ENCODE measurements around the gene RNF125. TPM values are rescaled to one million over a fixed set of nuclear protein-coding genes. Genes with fewer than 3 reads are reported as not detected.

RNF125 gene
- total and polyA plus RNA-seq, 9 of the 15 experiments (the other 6 are each of a cell fraction or from before 2014, with no cell fraction given): 0.01 to 0.29 (median 0.07) TPM; not detected in 1

GRCh38 chr18:31996007-31996406, 22.6 kb upstream of the RNF125 start:
- intact Hi-C loops (cut with micrococcal nuclease): no loop called here
- TF ChIP-seq NEUROD1 (IDR thresholded peaks at IDR 0.05; ENCODE audit: borderline replicate concordance, low read depth, low read length, partially characterized antibody) (no peak), TAF9B (IDR thresholded peaks at IDR 0.05; ENCODE audit: partially characterized antibody) (no peak), TOE1 (IDR thresholded peaks at IDR 0.05; ENCODE audit: borderline replicate concordance) (no peak), TOE1 (CRISPR knock-in tag; IDR thresholded peaks at IDR 0.05; ENCODE audit: borderline replicate concordance, low read depth) (no peak), ZNF79 (CRISPR knock-in tag; IDR thresholded peaks at IDR 0.05; ENCODE audit: low read depth) (no peak), HDAC8 (tag; IDR thresholded peaks at IDR 0.05) (no peak), NR2C1 (IDR thresholded peaks at IDR 0.05) (no peak), NR2C1 (tag; IDR thresholded peaks at IDR 0.05) (no peak), AFF4 (CRISPR knock-in tag; IDR thresholded peaks at IDR 0.05) (no peak), RERE (CRISPR knock-in tag; IDR thresholded peaks at IDR 0.05; ENCODE audit: borderline replicate concordance) (no peak), ZNF766 (CRISPR knock-in tag; conservative IDR thresholded peaks at IDR 0.05) (no peak), PPARD (CRISPR knock-in tag; IDR thresholded peaks at IDR 0.05) (no peak)

More at GRCh38 chr18:31996007-31996406, 22.6 kb upstream of the RNF125 start:
- no peaks in the 10 kb centered on the region for H3K9me1 ChIP-seq (ENCODE audit: control insufficient read depth, insufficient read depth, low read length)
- H2AFZ ChIP-seq (ENCODE audit: low read depth, low read length): no peak overlapping the region
- no peak overlapping the region for H3K9ac ChIP-seq (ENCODE audit: insufficient read depth in 1 of 2, low read depth in 2 of 2, low read length in 2 of 2)
- H3K4me2 ChIP-seq (ENCODE audit: insufficient read depth, low read length): no peak overlapping the region
- H3K27me3 ChIP-seq (ENCODE audit: control insufficient read depth in 2 of 2, insufficient read depth in 2 of 2, low read length in 2 of 2): peaks cover 14 to 22% of the 10 kb centered on the region in 2 experiments
- in situ Hi-C loops (cut with MboI): no loop called here
- ChIA-PET POLR2A (interaction anchor here (0.7 to 1.7 kb wide), 2 partner anchors 9 to 16 kb away, joined by 3 read pairs; no protein-coding TSS in a partner anchor), CTCF (ENCODE audit: low intra/inter-chr PET ratio) (no interaction called here)
- no peaks in the 10 kb centered on the region for H3K36me3 ChIP-seq (ENCODE audit: control insufficient read depth, insufficient read depth, low read length)
- no peak overlapping the region for H3K27ac ChIP-seq (ENCODE audit: extremely low read depth, low read depth, low read length)
- H3K9me3 ChIP-seq (replicated peaks; ENCODE audit: control insufficient read depth, insufficient read depth, low read depth, low read length): no peaks in the 10 kb centered on the region
- H3K4me1 ChIP-seq (replicated peaks in 1 of 2; ENCODE audit: control insufficient read depth in 2 of 2, insufficient read depth in 2 of 2, low read length in 2 of 2): no peaks in the 10 kb centered on the region
- H3K79me2 ChIP-seq (ENCODE audit: control insufficient read depth, insufficient read depth, low read length): no peaks in the 10 kb centered on the region
- 4% methylated on average over 7 of the region's 7 CpGs for WGBS (ENCODE audit: insufficient coverage, low coverage, missing lambda C conversion rate)
- no TSS peak for BruUV-seq (replicated peaks)
- no peak for DNase-seq (ENCODE audit: extremely low read depth in 1 of 4, low spot score in 3 of 4)
- H3K4me3 ChIP-seq: no peak overlapping the region
- no peak for FAIRE-seq
- ATAC-seq: no peak
- no peaks in the 10 kb centered on the region for H4K20me1 ChIP-seq (replicated peaks; ENCODE audit: control insufficient read depth, insufficient read depth, low read length)
